ENCODE measurements around the gene MGMT. TPM values are rescaled to one million over a fixed set of nuclear protein-coding genes. Genes with fewer than 3 reads are reported as not detected.

The MGMT gene
- total and polyA plus RNA-seq, 2 of the 4 experiments (the other 2 are of a cell fraction), result 11.5 to 17.8 TPM

DNA sequence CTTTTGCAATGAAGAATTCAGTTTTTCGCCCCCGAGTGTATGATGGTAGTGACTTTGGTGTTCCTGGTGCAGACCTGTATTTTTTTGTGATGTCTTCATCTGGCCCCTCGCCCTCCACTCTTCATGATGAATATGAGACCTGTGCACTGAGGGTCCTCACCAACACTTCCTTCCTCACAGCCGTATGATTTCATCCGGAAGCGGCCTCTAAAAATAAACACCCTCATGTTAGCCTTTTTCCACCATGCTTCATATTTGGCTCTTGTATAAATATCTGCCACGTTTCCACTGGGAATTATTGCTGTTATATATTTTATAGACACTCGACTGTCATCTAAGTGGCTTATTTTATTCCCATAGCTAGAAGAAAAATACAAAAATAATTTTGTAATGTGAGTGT, 160.4 kb downstream of the MGMT start:
- BruUV-seq (replicated peaks), result no TSS peak
- Histone ChIP-seq H4K8ac (ENCODE audit: low read depth in 2 of 2, low read length in 2 of 2) (no peak overlapping the region), H2BK5ac (ENCODE audit: low read depth, low read length, poor library complexity, severe bottlenecking) (no peak overlapping the region), H3K79me1 (ENCODE audit: low read depth in 1 of 2, low read length in 2 of 2) (no peaks in the 10 kb centered on the region; a peak in 1 of 4 replicates), H3K27ac (ENCODE audit: insufficient read depth, low read length) (no peak overlapping the region), H3K4me1 (ENCODE audit: control insufficient read depth, insufficient read depth, low read length) (peaks cover 12% of the 10 kb centered on the region; the same call in 1 of the 2 replicates), H3K9ac (ENCODE audit: low read depth, low read length) (no peak overlapping the region), H2AFZ (replicated peaks; ENCODE audit: low read length, poor library complexity) (no peak overlapping the region), H2AK9ac (replicated peaks; ENCODE audit: low read depth, low read length, poor library complexity) (no peak overlapping the region), H4K91ac (ENCODE audit: insufficient read depth, low read depth, low read length) (no peak overlapping the region), H2BK20ac (ENCODE audit: low read depth, low read length) (no peak overlapping the region), H3K36me3 (ENCODE audit: control insufficient read depth, insufficient read depth, low read length) (no peaks in the 10 kb centered on the region), H4K5ac (ENCODE audit: low read depth, low read length) (no peak overlapping the region), H3K14ac (replicated peaks; ENCODE audit: low read depth, low read length) (no peak overlapping the region), H3K27me3 (ENCODE audit: control insufficient read depth, insufficient read depth, low read length) (no peaks in the 10 kb centered on the region), H3K23ac (ENCODE audit: low read depth, low read length) (no peak overlapping the region), H2BK120ac (ENCODE audit: low read depth, low read length) (no peak overlapping the region), H3K4ac (ENCODE audit: low read depth, low read length) (no peak overlapping the region), H3K9me1 (ENCODE audit: insufficient read depth, low read length) (no peaks in the 10 kb centered on the region; the same call in 1 of the 2 replicates), H3K4me2 (ENCODE audit: low read depth, low read length) (no peak overlapping the region), H2AK5ac (ENCODE audit: low read depth, low read length) (no peak overlapping the region), H3K18ac (ENCODE audit: low read depth, low read length) (no peak overlapping the region), H3K4me3 (ENCODE audit: insufficient read depth, low read depth, low read length) (no peak overlapping the region), H4K20me1 (ENCODE audit: insufficient read depth, low read length) (no peaks in the 10 kb centered on the region), H2BK15ac (ENCODE audit: low read depth, low read length) (no peak overlapping the region), H3K56ac (ENCODE audit: extremely low read depth, insufficient read depth, low read length) (no peak overlapping the region), H3K9me3 (ENCODE audit: control insufficient read depth, insufficient read depth, low read length) (peaks cover 2% of the 10 kb centered on the region; the same call in 1 of the 2 replicates)
- ATAC-seq (ENCODE audit: low read depth), result no peak
- peak; percentile 4 for DNase-seq
- in situ Hi-C loops (cut with MboI; ENCODE audit: low sequenced_read_pairs), result no loop called here
- 60% methylated on average over 3 of the region's 8 CpGs; no CpG with 5 or more reads in 1 of the 2 experiments for WGBS, 2 experiments (ENCODE audit: extremely low coverage in 2 of 2, insufficient read length in 1 of 2)
- no peak for TF ChIP-seq CEBPB (IDR thresholded peaks at IDR 0.05; ENCODE audit: low read depth, low read length)
- no peak for TF ChIP-seq RAD21 (IDR thresholded peaks at IDR 0.05; ENCODE audit: low read length)
- no peak for TF ChIP-seq RCOR1 (IDR thresholded peaks at IDR 0.05; ENCODE audit: insufficient replicate concordance, low read length)
- TF ChIP-seq, protein P1, sequence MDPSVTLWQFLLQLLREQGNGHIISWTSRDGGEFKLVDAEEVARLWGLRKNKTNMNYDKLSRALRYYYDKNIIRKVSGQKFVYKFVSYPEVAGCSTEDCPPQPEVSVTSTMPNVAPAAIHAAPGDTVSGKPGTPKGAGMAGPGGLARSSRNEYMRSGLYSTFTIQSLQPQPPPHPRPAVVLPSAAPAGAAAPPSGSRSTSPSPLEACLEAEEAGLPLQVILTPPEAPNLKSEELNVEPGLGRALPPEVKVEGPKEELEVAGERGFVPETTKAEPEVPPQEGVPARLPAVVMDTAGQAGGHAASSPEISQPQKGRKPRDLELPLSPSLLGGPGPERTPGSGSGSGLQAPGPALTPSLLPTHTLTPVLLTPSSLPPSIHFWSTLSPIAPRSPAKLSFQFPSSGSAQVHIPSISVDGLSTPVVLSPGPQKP (IDR thresholded peaks at IDR 0.05; ENCODE audit: borderline replicate concordance, low read depth, low read length), result no peak
- TF ChIP-seq FOS (IDR thresholded peaks at IDR 0.05; ENCODE audit: low read depth, low read length), result no peak
- TF ChIP-seq NFE2L2 (IDR thresholded peaks at IDR 0.05; ENCODE audit: low read depth, low read length), result no peak
- TF ChIP-seq MAFK (IDR thresholded peaks at IDR 0.05; ENCODE audit: low read depth, low read length), result no peak
- TF ChIP-seq, protein P2, sequence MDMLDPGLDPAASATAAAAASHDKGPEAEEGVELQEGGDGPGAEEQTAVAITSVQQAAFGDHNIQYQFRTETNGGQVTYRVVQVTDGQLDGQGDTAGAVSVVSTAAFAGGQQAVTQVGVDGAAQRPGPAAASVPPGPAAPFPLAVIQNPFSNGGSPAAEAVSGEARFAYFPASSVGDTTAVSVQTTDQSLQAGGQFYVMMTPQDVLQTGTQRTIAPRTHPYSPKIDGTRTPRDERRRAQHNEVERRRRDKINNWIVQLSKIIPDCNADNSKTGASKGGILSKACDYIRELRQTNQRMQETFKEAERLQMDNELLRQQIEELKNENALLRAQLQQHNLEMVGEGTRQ (IDR thresholded peaks at IDR 0.05; ENCODE audit: low read depth, low read length), result no peak
- TF ChIP-seq SMC3 (IDR thresholded peaks at IDR 0.05; ENCODE audit: low read depth, low read length), result no peak
- ChIA-PET CTCF (no interaction called here), POLR2A (ENCODE audit: unreplicated experiment) (no interaction called here)
- intact Hi-C loops (cut with micrococcal nuclease), result no loop called here
- dilution Hi-C loops (cut with HindIII; ENCODE audit: low sequenced_read_pairs, unreplicated experiment), result no loop called here

All from IMR-90 (cell line).